HepG2 (cell line): ENCODE measurements around the gene CPT1B. TPM values are rescaled to one million over a fixed set of nuclear protein-coding genes. Genes with fewer than 3 reads are reported as not detected.

Source experiments
- GLI4 ChIP-seq: sonication (generic); formaldehyde crosslinking; IDR thresholded peaks from 2 replicates; pipeline ENCODE4 v1.5.1; 2020; ENCODE audit warnings: missing genetic modification reagents, mild to moderate bottlenecking, moderate library complexity, borderline replicate concordance
- HMGXB4 ChIP-seq, 2 experiments: sonication (generic) in 1 of 2; formaldehyde crosslinking in 1 of 2; IDR thresholded peaks; 2 replicates each; pipeline versions ENCODE4 v1.4.0 to v1.6.1; 2018 to 2020; ENCODE audit warnings: missing genetic modification reagents in 2 of 2, borderline replicate concordance in 1 of 2, low read depth in 1 of 2, mild to moderate bottlenecking in 1 of 2, missing biosample characterization in 1 of 2
- PTBP1 ChIP-seq: fragments of 200-400 bp; formaldehyde crosslinking; IDR thresholded peaks from 2 replicates; pipeline ENCODE4 v1.6.1; 2018; ENCODE audit warnings: low read length, low read depth; ENCODE audit not compliant: poor library complexity, severe bottlenecking
- RAD21 ChIP-seq: fragments of 450-650 bp; formaldehyde crosslinking; IDR thresholded peaks from 2 replicates; pipeline ENCODE4 v1.5.0; 2020; ENCODE audit warnings: mild to moderate bottlenecking
- SRSF9 ChIP-seq: fragments of 200-400 bp; formaldehyde crosslinking; IDR thresholded peaks from 2 replicates; pipeline ENCODE4 v1.6.1; 2018; ENCODE audit warnings: borderline replicate concordance, mild to moderate bottlenecking, low read depth, low read length; ENCODE audit not compliant: insufficient read depth, poor library complexity, severe bottlenecking
- STAT5B ChIP-seq: sonication (generic); formaldehyde crosslinking; IDR thresholded peaks from 2 replicates; pipeline ENCODE4 v1.4.0; 2020; ENCODE audit warnings: missing genetic modification reagents
- ZGPAT ChIP-seq: IDR thresholded peaks from 2 replicates; pipeline ENCODE4 v1.6.1; 2016; ENCODE audit warnings: mild to moderate bottlenecking
- ZNF138 ChIP-seq: sonication (generic); formaldehyde crosslinking; IDR thresholded peaks from 2 replicates; pipeline ENCODE4 v1.5.0; 2020; ENCODE audit warnings: mild to moderate bottlenecking, low read depth, missing genetic modification reagents
- ZNF441 ChIP-seq: sonication (generic); formaldehyde crosslinking; IDR thresholded peaks from 2 replicates; pipeline ENCODE4 v1.7.0; 2021; ENCODE audit warnings: missing genetic modification reagents, borderline replicate concordance
- polyA plus RNA-seq, 8 experiments: library from polyadenylated mRNA; depleted of rRNA in 3 of 8; stranded (reverse) in 7 of 8; unstranded in 1 of 8; fragments of >200 nt; fragmentation: Illumina TruSeq in 4 of 8; extraction: Trizol in 4 of 8; gene quantifications; 2 replicates each; pipeline versions ENCODE4 v1.2.1 to v1.2.3, GENCODE V29; 2011 to 2016; ENCODE audit warnings: low read depth in 4 of 8, missing spikeins in 1 of 8, mixed read lengths in 1 of 8; ENCODE audit not compliant: insufficient read depth in 1 of 8
- total RNA-seq, 5 experiments: library from RNA; depleted of rRNA; stranded (reverse); fragments of >200 nt; fragmentation: Illumina TruSeq; extraction: Trizol; gene quantifications; 2 replicates each; pipeline ENCODE4 v1.2.3, GENCODE V29; 2016; ENCODE audit warnings: low read depth in 1 of 5
- TF ChIP-seq, protein P1 (sequence below): sonication (generic); formaldehyde crosslinking; IDR thresholded peaks from 2 replicates; pipeline ENCODE4 v1.5.0; 2020; ENCODE audit warnings: missing genetic modification reagents, mild to moderate bottlenecking, borderline replicate concordance
- TF ChIP-seq, protein P2 (sequence below): sonication (generic); formaldehyde crosslinking; IDR thresholded peaks from 2 replicates; pipeline ENCODE4 v1.8.1; 2022; ENCODE audit warnings: low read depth, mild to moderate bottlenecking, missing genetic modification reagents
- TF ChIP-seq, protein P3 (sequence below): sonication (generic); formaldehyde crosslinking; IDR thresholded peaks from 2 replicates; pipeline ENCODE4 v1.4.0; 2020; ENCODE audit warnings: mild to moderate bottlenecking, missing genetic modification reagents

Gene CPT1B
- total and polyA plus RNA-seq, 2 of the 13 experiments (the other 11 are each of a cell fraction or from before 2014, with no cell fraction given), result 9.2 to 19.5 TPM

- TF ChIP-seq, protein P1, sequence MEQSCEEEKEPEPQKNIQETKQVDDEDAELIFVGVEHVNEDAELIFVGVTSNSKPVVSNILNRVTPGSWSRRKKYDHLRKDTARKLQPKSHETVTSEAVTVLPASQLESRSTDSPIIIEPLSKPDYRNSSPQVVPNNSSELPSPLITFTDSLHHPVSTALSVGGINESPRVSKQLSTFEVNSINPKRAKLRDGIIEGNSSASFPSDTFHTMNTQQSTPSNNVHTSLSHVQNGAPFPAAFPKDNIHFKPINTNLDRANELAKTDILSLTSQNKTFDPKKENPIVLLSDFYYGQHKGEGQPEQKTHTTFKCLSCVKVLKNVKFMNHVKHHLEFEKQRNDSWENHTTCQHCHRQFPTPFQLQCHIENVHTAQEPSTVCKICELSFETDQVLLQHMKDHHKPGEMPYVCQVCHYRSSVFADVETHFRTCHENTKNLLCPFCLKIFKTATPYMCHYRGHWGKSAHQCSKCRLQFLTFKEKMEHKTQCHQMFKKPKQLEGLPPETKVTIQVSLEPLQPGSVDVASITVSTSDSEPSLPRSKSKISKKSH (CRISPR knock-in tag), result no peak
- TF ChIP-seq, protein P2, sequence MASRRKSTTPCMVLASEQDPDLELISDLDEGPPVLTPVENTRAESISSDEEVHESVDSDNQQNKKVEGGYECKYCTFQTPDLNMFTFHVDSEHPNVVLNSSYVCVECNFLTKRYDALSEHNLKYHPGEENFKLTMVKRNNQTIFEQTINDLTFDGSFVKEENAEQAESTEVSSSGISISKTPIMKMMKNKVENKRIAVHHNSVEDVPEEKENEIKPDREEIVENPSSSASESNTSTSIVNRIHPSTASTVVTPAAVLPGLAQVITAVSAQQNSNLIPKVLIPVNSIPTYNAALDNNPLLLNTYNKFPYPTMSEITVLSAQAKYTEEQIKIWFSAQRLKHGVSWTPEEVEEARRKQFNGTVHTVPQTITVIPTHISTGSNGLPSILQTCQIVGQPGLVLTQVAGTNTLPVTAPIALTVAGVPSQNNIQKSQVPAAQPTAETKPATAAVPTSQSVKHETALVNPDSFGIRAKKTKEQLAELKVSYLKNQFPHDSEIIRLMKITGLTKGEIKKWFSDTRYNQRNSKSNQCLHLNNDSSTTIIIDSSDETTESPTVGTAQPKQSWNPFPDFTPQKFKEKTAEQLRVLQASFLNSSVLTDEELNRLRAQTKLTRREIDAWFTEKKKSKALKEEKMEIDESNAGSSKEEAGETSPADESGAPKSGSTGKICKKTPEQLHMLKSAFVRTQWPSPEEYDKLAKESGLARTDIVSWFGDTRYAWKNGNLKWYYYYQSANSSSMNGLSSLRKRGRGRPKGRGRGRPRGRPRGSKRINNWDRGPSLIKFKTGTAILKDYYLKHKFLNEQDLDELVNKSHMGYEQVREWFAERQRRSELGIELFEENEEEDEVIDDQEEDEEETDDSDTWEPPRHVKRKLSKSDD (CRISPR knock-in tag), result no peak
- TF ChIP-seq ZNF441 (no peak), GLI4 (CRISPR knock-in tag) (no peak), ZGPAT (peak; percentile 79), RAD21 (peak; percentile 90), PTBP1 (no peak), ZNF138 (peak; percentile 32; the same call in 1 of the 2 replicates), SRSF9 (no peak), HMGXB4 (CRISPR knock-in tag; IDR thresholded peaks at IDR 0.05; ENCODE audit: borderline replicate concordance in 1 of 2, low read depth in 1 of 2) (peak; percentile 84 to 88), STAT5B (no peak)
- TF ChIP-seq, protein P3, sequence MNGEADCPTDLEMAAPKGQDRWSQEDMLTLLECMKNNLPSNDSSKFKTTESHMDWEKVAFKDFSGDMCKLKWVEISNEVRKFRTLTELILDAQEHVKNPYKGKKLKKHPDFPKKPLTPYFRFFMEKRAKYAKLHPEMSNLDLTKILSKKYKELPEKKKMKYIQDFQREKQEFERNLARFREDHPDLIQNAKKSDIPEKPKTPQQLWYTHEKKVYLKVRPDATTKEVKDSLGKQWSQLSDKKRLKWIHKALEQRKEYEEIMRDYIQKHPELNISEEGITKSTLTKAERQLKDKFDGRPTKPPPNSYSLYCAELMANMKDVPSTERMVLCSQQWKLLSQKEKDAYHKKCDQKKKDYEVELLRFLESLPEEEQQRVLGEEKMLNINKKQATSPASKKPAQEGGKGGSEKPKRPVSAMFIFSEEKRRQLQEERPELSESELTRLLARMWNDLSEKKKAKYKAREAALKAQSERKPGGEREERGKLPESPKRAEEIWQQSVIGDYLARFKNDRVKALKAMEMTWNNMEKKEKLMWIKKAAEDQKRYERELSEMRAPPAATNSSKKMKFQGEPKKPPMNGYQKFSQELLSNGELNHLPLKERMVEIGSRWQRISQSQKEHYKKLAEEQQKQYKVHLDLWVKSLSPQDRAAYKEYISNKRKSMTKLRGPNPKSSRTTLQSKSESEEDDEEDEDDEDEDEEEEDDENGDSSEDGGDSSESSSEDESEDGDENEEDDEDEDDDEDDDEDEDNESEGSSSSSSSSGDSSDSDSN (CRISPR knock-in tag), result no peak
Measured at GRCh38 chr22:50562523-50563412, 15.5 kb downstream of the CPT1B start, which contains the start of gene SYCE3 (continued).
